GM18858 (cell line): ENCODE measurements around the gene TMEM167B.
A peak's percentile ranks its signal among the peaks of the same experiment; 100 is the strongest.
"Not testable (repeated sequence)": the region's sequence is repeated elsewhere in the genome, so short reads cannot be mapped to it uniquely, and the experiment has no call there.

Experiments
- ATAC-seq: cut with Tn5 transposase; IDR thresholded peaks from one replicate; pipeline ENCODE4 v1.9.1; 2021; ENCODE audit not compliant: unreplicated experiment

Gene TMEM167B

DNA sequence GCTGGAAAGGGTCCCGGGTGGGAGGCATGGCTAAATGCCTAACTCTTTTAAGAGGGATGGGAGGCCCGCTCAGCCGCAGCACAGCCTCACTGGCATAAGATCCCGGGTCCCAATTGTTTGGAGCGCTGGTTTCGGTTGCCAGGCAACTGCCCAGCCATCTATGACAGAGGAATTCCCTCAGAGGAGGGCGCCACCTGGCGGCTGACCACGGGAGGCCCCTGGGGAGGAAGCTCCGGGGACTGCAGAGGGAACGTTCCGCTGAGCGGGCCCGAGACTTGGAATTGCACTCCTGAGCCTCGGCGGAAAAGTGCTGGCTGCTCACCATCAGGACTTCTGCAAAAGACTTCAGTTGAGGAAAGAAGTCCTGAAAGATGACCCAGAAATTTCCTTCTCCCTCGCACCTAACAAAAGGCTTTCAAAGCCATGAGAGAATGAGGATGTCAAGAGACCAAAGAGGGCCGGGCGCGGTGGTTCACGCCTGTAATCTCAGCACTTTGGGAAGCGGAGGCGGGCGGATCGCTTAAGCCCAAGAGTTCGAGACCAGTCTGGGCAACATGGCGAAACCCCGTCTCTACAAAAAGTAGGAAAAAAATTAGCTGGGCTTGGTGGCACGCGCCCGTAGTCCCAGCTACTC lies 22.2 kb downstream of the TMEM167B start:
- peak; percentile 41 for ATAC-seq

DNA sequence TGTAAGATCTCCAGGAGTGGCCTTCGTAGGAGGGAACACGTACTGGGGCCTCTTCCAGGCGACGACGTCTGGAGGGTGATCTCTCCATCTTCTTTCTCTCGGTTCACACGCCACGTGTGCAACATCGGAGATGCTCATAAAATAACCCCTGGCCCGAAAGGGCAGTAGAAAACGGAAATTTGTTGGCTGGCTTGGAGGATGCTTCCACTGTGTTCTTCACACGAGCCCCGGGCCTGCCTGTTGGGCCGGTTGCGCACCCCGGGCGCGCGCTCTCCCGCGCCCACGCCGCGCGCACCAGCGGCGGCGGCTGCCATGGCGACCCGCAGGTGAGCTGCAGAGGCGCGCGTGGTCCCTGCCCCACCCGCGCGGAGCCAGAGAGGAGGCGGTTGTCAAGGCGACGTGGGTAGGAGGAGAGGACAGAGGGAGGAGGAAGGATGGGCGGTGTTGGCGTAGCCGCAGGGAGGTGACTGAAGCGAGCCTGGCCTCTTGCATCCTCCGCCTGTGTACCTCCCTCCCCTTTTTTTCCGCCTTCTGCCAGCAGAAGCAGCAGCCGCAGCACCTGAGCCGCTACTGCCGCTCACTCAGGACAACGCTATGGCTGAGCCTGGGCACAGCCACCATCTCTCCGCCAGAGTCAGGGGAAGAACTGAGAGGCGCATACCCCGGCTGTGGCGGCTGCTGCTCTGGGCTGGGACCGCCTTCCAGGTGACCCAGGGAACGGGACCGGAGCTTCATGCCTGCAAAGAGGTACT lies 23.2 kb downstream of the TMEM167B start, which contains the start of gene ELAPOR1:
Gene ELAPOR1, plus strand, starts transcription at position 526 of the 752 bp plus-strand sequence. Its CDS starts 69 bp downstream, at position 595.
- ATAC-seq = peak; percentile 41

DNA sequence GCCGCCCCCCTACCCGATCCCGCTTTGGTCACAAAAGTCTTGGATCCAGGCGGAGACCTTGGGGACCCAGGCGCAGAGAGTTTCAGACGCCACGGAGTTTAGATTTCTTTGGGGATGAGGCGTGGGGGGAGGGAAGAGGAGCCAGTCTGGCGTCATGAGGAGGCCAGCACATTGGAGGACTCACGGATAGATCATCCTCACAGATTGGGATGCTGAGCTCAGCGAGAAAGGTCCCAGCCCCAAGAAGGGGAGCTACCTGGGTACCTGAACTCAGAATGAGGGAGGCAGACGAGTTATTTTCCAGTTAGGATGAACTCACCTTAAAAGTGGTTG lies 23.7 kb downstream of the TMEM167B start:
- ATAC-seq = no peak

DNA sequence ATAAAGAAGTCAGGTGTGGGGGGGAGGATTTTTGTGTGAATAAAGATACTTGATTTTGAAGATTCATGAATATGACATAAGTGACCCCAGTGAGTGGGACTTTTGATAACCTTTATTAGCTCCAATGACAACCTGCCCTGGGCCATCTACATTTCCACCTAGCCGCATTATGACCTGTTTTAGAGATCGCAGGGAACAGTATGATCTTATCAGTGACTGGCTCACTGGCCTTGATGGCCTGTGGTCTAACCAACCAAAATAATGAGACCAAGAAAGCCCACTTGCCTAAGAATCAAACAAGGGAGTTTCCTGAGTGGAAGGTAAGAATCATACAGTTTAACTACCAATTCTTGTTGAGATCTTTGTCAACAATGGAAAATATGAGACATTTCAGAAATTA lies 25.1 kb downstream of the TMEM167B start:
- ATAC-seq = no peak

DNA sequence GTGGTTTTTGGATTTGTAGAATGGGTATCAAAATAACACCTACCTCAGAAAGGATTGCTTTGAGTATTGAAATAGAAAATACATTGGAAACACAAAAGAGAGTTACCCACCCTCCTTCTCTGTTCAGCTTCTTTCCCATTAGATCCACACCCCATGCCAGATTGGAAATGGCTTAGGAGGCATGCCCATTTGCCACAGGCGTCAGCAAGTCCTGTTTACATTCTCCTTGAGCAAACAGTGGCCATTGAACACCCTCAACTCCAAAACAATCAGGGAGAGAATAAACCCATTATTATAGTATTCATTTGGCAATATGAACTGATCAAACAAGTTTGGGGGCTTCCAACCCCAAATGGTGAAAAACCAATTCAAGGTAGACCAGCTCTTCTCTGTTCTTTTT lies 25.7 kb downstream of the TMEM167B start:
- ATAC-seq = no peak

DNA sequence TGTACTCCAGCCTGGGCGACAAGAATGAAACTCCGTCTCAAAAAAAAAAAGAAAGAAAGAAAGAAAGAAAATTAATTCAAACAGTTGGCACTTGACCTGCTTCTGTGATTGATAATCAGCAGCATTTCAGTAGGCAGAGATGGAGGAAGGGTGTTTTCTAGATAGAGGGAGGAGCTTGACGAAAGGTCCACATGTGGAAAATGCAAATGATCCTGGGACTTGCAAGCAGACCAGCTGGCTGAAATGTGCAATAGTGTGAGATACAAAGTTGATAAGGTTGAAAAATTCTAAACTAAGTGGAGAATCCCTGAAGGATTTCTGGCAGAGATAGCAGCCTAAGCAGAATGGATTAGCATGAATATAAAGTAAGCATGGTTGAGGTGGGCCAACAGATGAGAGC lies 27.5 kb downstream of the TMEM167B start:
- ATAC-seq = no peak

DNA sequence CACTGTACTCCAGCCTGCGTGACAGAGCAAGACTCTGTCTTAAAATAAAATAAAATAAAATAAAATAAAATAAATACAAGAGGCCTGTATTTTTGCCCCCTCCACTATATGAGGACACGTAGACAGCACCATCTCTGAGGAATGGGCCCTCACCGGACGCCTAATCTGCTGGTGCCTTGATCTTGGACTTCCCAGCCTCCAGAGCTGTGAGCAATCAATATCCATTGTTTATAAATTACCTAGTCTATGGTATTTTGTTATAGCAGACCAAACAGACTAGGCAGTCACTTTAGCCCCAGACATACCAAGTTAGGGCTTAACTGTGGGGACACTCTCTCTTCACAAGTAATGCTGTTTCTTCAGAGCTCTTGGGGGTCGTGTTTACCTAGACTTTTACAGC lies 29.8 kb downstream of the TMEM167B start:
- ATAC-seq = no peak

DNA sequence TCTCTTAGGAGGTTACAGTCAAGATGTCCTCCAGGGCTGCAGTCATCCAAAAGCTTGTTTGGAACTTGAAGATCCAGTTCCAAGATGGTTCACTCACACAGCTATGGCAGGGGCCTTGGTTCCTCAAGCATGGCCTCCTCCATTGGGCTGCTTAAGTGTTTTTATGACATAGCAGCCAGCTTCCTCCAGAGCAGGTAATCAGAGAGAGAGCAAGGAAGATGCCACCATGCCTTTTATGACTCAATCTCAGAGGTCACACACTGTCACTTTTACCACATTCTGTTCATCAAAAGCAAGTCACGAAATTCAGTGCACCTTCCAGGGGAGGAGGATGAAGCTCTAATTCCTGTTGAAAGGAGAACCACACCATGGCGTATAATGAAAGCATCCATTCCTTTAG lies 40.5 kb downstream of the TMEM167B start:
- ATAC-seq = no peak

DNA sequence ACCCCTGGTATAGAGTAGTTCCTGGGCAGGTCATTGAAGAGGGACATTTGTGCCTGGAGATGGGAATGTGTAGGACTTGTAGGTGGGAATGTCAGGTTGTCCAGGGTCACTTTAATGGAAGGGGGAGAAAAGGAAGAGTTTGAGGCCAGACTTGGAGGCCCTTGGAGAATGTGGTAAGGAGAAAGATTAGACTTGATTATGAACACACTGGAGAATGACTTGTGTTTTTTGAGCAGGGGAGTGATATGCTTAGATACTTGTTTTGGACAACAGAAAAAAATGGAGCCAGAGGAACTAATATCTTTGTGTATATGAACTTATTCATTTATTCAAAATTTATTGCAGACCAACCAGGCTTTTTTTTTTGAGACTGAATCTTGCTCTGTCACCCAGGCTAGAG lies 41.2 kb downstream of the TMEM167B start:
- no peak for ATAC-seq

DNA sequence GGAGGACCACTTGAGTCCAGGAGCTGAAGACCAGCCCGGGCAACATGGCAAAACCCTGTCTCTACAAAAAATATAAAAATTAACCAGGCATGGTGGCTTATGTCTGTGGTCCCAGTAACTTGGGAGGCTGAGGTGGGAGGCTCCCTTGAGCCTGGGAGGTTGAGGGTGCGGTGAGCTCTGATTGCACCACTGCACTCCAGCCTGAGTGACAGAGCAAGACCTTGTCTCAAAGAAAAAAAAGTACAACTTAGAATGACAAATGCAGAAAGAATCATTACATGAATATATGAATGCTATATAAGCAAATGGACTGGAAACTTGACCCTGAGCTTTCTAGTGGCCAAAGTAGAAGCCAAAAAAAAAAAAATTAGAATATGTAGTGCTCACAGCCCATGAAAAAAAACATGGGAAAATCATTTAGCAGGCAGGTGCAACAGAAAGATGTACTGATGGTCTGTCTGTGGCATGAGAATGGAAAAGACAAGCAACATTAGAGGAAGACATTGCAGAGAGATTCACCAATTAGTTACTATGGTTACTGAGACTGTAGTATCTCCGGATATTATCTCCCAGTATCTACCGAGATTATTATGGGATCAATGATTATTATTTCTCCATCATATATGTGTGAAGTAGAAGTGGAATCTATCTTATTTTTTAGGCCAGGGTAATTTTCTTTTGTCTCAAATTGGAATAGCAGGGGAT lies 42.6 kb downstream of the TMEM167B start:
- no peak for ATAC-seq

DNA sequence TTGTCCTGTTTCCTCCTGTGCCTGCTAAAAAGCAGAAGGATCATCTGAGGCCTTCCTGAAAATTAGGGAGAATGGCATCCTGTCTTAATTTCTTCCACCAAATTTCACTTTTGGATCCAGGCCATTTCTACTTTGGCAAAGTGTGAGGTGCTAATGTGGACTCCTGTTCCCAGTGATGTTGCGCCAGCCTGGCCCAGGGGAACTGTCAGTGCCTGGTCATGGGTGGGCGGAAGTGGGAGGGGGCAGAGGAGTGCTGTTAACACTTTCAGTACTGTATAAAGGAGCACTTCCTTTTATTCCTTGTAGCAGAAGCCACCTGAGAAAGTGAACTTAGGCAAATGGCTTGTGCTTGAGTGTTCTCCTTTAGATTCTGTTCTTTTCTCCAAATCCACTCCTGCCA lies 43.3 kb downstream of the TMEM167B start:
- ATAC-seq = no peak

DNA sequence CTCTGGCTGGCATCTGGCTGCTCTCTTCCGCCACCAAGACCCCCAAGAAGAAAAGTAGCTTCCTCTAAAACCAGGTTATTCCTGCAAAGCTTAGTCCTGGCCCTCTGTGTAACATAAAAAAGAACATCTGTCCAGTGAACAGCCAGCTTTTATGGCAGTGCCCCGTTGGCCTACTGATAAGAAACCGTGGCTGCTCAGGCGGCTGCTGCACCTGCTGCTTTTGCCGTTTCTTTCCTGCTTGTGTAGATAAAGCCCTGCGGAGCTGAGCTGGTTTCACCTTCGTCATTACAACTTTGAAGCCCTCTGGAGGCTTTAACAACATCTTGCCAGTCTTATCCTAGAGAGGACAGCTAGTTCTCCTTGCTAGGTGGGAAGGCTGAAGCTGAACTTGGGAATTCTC lies 43.9 kb downstream of the TMEM167B start:
- no peak for ATAC-seq

DNA sequence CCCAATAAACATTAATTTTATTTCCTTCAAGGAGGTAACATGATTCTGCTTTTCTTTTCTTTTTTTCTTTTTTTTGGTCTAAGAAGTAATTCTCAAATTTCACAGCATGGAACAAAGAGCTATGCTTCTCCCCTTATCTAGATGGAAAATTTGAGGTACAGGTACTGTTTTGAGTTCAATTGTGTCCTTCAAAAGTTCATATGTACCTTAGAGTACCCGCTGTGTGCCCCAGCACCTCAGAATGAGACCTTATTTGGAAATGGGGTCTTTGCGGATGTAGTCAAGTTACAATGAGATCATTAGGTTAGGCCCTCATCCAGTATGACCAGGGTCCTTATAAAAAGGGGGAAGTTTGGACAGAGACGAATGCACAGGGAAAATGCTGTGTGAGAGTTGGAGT lies 45.4 kb downstream of the TMEM167B start:
- no peak for ATAC-seq

DNA sequence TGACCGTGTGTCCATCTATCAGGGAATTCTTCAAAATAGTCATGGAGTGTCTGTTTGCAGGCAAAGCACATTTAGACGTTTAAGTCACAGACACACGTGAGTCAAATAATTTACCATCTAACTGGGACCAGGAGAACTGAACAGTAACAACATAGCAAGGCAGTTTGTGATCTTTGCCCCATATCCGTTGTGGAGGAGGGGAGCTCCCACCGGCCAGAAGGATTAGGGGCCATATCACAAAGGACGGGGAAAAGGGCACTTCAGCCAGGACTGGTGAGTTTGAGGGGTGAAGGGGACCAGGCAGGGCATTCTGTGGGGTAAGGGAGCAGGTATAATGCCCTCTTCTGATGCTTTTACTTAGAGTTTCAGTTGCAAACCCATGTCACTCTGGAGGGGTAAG lies 46.2 kb downstream of the TMEM167B start:
- no peak for ATAC-seq

DNA sequence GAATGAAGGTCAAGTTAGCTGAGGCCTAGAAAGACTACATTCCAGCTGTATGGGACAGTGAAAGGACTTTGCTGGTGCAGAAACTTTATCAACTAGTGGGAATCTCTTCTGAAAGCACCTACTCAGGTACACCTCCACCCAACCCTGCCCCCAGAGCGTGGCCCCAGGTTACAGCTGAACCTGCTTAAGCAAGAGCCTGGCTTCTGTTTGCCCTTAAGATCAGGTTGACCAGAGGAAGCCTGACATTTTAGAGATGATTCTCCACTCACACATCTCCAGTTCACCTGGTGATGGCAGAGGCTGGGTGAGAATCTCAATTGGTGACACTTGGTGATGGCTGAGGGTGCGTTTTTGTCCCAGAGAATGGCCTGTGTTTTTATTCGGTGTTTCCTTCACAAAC lies 47.4 kb downstream of the TMEM167B start:
- ATAC-seq = no peak

DNA sequence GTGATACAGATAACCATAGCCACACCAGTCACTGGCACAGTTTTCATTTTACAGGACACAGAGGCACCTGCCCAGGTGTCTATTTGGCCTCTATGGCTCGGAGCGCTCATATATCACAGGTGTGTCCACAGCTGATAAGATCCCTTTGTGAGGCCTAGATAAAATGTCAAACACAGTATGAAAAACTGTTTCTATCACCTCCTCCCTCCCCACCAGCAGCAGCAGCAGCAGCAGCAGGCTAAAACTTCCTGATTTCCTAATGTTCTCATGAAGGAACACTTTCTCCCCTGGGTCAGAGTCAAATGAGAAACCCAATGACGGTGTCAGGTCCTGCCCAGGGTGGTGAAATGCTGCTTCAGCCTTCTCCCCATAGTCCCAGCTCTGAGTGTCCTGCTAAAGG lies 47.8 kb downstream of the TMEM167B start:
- ATAC-seq = no peak

DNA sequence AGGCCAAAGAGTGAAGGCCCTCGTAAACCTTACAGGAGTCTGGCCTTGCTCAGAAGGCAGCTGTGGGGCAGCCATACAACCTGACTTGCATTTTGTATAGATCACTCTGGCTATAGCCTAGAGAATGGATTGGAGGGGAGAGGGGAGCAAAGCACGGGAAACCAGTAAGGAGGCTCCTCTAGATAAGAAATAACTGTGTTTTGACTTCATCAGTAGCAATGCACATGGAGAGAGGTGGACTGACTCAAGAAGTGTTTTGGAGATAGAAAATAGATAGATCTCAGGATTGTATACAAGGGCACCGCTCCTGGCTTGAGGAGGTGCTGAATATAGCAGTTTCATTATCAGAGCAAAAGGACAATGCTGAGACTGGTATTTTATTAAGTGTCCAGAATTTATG lies 49.8 kb downstream of the TMEM167B start:
- no peak for ATAC-seq

DNA sequence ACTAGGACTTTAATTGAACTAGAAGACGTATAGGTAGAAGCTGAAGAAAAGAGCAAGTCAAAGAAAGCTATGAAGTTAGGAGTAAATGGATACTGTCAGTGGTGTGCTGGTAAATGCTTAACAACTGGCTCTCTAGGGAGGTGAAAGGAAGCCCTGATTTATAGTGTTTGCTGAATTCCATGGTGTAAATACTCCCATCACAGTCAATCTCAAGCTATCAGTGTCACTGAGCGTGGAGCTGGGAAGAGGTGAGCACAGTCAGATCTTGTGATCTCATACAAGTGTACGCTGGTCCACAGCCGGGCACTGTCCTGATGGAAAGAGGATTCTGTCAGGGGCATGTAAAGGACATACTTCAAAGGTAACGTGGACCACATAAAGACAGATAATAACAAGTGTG lies 51.7 kb downstream of the TMEM167B start:
- no peak for ATAC-seq

DNA sequence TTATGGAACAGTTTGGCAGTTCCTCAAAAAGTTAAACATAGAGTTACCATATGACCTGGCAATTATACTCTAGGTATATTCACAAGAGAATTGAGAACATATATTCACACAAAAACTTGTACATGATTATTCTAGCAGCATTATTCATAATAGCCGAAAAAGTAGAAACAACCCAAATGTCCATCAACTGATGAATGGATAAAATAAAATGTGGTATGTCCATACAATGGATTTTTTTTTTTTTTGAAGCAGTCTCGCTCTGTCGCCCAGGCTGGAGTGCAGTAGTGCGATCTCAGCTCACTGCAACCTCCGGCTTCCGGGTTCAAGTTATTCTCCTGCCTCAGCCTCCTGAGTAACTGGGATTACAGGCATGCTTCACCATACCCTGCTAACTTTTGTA lies 52.2 kb downstream of the TMEM167B start:
- not testable (repeated sequence) for ATAC-seq
